GM18505 (cell line): Measurements from ENCODE around the gene MARCKSL1.

Experiments
- ATAC-seq: cut with Tn5 transposase; IDR thresholded peaks from one replicate; pipeline ENCODE4 v1.9.1; 2021; ENCODE audit not compliant: unreplicated experiment
- POLR2A ChIP-seq: IDR thresholded peaks from 4 replicates; pipeline ENCODE4 v1.6.1; 2011; ENCODE audit warnings: borderline replicate concordance; ENCODE audit not compliant: insufficient read depth, insufficient read length; ENCODE audit errors: extremely low read depth

MARCKSL1 gene

DNA sequence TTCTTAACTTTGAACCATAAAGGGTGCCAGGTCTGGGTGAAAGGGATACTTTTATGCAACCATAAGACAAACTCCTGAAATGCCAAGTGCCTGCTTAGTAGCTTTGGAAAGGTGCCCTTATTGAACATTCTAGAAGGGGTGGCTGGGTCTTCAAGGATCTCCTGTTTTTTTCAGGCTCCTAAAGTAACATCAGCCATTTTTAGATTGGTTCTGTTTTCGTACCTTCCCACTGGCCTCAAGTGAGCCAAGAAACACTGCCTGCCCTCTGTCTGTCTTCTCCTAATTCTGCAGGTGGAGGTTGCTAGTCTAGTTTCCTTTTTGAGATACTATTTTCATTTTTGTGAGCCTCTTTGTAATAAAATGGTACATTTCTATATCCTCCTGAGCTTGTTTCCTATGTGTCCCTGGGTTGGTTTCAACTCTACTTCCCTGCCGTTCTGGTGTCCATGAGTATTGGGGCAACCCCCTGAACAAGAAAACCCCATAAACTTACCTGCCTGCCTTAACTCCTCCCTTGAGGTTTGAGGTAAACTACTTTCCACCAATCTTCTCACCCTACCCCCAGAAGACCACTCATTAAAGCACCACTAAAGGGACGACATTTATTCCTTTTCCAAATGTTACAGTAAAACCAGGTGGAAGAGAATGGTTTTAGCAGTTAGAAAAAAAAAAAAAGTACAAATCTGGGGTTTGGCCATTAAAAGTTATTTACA is 2.6 kb downstream of the MARCKSL1 start:
- ATAC-seq, result no peak
- TF ChIP-seq POLR2A, result no peak

DNA sequence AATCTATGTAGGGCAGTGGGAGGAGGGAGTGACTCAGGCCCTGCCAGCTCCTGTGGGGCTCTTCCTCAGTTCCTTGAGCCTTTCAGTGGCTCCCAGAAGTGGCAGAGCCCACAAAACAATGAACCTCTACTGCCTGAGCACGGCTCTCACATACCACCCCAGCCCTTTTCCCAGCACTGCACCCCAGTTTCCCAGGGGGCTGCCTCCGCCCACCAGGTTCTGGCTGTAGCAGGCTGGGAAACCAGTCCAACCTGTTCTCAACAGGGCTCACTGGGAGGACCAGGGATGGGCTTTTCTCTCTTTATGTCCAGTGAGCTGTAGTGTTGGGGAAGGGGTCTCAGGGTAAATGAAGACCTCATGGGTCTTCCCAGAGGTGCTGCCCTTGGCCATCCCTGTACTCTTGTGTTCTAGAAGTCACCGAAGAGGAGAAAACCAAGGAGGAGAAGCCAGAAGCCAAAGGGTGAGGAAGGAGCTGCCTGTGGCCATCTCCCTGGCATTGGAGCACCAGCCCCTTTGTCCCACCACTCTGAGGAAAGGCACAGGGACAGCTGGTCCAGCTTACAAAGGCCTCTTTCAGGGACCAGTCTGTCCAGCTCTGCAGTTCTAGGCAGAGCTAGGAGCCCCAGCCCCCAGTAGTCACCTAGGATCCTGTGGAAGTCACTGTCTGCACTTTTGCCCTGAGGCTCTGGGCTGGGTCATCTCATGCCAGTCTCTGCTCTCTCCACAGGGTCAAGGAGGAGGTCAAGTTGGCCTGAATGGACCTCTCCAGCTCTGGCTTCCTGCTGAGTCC is 3.5 kb downstream of the MARCKSL1 start:
- ATAC-seq, result no peak
- no peak for TF ChIP-seq POLR2A

DNA sequence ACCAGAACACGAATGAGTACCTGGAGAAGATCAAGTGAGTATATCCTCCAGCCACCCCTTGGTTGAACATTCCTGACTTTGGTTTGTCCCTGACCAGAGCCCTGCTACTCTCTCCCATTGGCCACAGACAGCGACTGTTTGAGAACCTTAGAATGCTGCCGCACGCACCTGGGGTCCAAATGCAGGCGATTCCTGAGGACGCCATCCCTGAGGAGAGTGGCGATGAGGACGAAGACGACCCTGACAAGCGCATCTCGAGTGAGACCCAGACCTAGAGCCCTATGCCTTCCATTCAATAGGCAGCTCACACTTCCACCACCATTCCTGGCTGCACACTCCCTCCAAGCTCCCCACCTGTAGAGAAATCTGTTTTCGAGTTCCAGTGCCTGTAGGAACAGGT is 4.5 kb downstream of the MARCKSL1 start:
- no peak for TF ChIP-seq POLR2A
- ATAC-seq, result no peak

DNA sequence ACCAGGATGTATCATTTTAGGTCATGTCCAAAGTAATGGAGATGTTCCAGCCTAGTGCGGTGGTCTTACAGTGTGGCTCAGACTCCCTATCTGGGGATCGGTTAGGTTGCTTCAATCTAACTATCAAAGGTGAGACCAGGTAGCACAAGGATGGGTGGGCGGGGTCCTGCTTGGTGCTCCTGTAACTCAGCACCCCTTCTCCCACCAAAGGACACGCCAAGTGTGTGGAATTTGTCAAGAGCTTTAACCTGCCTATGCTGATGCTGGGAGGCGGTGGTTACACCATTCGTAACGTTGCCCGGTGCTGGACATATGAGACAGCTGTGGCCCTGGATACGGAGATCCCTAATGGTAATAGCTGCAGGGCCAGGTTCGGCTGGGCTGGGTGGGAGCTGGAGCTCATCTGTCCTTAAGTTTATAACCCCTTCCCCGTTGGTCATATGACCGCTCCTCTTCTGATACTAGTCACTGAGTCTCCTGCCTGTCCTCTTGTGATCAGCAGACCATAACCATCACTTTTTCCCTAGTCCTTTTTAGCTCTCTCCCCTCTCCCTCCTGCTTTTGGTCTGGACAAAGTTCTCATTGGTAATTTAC is 5.4 kb downstream of the MARCKSL1 start:
- TF ChIP-seq POLR2A, result no peak
- no peak for ATAC-seq

DNA sequence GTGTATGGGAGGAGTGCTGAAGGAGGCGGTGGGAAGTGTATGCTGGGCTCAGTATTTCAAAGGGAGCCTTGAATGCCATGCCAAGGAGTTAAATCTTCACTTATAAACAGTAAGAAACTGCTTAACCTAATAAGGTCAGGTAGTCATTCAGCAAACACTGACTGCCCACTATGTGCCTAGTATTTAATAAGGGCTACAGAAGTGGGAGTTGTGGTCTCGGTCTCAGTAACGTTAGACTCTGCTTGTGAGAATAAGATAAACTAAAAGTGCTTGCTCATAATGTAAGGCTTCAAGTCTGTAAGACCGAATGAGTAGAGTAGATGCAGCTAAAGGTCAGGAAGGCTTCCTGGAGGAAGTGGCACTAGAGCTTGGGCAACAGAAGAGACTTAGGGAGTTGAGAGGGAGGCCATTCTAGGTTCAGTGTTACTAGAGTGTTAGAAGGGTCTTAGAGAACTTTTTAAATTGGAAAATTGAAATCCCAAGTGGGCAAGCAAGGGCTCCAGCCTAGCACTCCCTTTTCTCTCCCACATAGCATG is 6.0 kb downstream of the MARCKSL1 start:
- peak; percentile 19 for TF ChIP-seq POLR2A
- no peak for ATAC-seq

DNA sequence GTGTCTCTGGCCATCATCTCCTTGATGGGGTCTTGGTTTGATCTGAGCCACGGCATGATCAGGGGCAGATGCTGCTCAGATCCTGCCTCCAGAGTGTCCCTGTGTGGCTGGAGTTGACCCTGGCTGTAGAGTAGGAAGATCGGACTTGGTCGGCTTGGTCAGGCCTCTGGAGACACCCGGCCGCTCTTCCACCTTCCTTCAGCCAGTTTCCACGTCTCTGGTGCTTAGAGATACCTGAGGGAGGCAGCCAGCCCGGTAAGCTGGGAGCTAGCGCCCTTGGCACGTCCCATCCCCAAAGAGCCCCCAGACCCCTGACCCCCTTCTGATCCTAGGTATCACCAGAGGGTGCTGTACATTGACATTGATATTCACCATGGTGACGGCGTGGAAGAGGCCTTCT is 8.8 kb downstream of the MARCKSL1 start:
- ATAC-seq, result no peak
- no peak for TF ChIP-seq POLR2A

DNA sequence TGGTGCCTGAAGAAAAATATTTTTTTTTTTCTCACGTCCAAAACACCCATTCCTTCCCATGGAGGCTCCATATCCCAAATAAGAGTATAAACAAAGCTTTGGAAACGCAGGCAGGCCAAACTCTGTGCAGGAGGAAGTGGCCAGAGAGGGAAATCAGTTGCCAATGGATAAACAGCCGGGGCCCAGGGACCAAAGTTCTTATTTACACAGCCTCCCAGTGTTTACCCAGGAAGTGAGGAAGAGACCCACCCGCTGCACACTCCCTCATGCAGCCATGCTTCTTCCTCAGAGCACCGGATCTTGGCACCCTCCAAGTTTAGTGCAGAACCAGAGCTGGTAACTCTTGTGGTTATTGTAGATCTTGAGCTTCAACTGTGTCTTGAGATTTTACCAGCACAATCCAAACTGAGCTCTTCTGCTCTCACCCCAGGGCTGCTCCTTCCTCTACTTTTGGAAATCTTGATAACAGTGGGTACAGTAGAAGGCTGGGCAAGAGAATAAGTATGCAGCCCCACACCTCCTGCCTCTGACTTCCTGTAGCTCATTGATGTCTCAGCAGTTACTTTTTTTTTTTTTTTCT is 14.2 kb downstream of the MARCKSL1 start:
- TF ChIP-seq POLR2A, result no peak

DNA sequence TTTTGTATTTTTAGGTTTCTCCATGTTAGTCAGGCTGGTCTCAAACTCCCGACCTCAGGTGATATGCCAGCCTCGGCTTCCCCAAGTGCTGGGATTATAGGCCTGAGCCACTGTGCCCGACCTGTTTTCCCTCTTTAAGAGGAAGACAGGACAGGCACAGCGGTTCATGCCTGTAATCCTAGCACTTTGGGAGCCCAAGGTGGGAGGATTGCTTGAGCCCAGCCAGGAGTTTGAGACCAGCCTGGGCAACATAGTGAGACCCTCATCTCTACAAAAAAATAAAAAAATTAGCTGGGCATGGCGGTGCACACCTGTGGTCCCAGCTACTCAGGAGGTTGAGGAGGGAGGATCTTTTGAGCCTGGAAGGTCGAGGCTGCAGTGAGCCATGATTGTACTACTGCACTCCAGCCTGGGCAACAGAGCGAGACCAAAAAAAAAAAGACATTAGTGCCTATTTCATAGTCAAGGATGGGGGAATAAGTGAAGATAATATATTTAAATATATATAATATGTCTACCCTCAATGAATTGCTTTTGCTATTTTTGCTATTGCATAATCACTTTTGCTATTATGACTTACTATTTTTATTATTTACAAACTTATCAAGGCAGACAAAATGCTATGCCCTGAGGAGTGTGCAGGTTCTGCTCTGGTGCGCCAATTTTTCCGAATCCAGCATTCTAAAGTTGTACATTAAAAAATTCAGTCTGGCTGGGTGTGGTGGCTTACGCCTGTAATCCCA is 17.7 kb downstream of the MARCKSL1 start:
- no peak for TF ChIP-seq POLR2A
- ATAC-seq, result no peak

More for the DNA sequence above, 14.2 kb downstream of the MARCKSL1 start:
- no peak for ATAC-seq

DNA sequence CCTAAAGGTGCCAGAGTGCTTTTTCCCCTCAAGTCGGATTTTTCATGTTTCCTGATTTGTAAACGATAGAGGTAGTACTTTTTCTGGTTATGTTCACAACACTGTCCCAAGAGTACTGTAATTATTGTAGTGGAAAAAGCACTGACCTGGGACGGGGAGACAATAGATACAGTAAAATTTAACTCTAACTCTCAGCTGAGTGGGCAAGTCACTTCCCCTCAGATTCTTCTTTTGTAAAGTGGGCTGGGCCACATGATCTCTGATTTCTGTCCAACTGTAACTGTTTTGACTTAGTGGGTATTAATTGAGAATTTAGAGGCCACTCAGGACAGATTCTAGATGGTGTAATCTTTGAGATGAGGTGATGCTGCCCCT is 19.1 kb downstream of the MARCKSL1 start:
- ATAC-seq, result no peak
- TF ChIP-seq POLR2A, result no peak

DNA sequence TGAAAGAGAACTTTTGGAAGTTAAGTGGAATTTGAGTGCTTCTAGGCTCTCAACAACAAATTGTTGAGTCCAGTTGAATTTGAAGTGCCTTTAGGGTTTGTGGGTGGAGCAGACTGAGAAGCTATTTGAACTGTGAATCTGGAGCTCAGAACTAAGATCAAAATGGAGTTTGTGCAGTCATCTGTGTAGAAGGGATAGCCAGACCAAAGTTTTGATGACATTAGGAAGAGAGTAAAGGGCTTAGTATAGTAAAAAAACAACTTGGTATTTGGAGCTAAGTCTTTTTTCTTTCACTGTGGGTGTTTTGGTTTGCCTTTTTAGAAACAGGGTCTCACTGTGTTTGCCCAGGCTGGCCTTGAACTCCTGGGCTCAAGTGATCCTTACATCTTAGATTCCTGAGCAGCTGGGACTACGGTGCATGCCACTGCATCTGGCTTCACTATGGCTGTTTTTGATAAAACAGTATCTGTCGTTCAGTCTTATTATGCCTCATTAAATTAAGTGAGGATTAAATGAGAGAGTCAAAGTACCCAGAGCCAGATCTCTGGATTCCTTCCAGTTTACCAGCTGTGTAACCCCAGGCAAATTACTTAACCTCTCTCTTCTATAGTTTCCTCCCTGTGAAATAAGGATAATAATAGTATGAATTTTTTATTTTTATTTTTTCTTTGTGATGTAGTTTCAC is 24.2 kb downstream of the MARCKSL1 start:
- no peak for TF ChIP-seq POLR2A
- no peak for ATAC-seq

DNA sequence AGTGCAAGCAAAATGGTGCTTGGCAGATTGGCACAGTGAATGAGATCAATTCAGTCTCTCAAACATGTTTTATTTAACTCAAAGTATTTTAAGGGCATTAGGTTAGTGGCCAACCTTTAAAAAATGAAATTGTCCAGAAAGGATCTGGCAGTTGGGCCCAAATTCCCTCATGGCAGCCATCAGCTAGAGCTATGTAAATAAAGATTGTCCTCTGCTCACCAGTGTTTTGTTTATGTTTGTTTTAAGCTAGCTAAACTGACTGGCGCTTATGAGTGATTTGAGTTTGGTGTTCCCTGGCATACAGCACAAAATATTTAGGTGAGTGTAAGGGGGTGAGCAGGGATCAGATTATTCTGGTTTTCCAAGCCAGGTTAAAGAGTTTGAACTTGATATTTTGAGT is 26.1 kb downstream of the MARCKSL1 start:
- no peak for ATAC-seq
- TF ChIP-seq POLR2A, result no peak

DNA sequence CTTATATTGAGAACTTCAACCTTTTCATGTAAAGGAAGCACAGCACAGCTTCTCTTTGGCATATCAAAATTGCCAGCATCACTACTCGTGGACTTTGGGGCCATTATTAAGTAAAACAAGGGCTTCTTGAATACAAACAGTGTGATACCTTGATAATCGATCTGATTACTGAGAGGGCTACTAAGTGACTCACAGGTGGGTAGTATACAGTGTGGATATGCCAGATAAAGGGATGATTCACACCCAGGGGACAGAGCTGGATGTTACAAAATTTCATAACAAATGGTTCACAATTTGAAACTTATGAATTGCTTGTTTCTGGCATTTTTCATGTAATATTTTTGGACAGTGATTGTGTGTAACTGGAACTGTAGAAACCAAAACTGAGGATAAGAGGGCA is 28.7 kb downstream of the MARCKSL1 start:
- no peak for TF ChIP-seq POLR2A
- no peak for ATAC-seq
